ENCODE measurements around the gene MED4.

GRCh38 chr13:48068036-48068435 lies 26.9 kb downstream of the MED4 start:
- TF ChIP-seq, protein P1, sequence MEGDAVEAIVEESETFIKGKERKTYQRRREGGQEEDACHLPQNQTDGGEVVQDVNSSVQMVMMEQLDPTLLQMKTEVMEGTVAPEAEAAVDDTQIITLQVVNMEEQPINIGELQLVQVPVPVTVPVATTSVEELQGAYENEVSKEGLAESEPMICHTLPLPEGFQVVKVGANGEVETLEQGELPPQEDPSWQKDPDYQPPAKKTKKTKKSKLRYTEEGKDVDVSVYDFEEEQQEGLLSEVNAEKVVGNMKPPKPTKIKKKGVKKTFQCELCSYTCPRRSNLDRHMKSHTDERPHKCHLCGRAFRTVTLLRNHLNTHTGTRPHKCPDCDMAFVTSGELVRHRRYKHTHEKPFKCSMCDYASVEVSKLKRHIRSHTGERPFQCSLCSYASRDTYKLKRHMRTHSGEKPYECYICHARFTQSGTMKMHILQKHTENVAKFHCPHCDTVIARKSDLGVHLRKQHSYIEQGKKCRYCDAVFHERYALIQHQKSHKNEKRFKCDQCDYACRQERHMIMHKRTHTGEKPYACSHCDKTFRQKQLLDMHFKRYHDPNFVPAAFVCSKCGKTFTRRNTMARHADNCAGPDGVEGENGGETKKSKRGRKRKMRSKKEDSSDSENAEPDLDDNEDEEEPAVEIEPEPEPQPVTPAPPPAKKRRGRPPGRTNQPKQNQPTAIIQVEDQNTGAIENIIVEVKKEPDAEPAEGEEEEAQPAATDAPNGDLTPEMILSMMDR (IDR thresholded peaks at IDR 0.05), result no peak
- TF ChIP-seq MXI1 (IDR thresholded peaks at IDR 0.05; ENCODE audit: low read depth, low read length), result no peak
- TF ChIP-seq POLR2AphosphoS5 (IDR thresholded peaks at IDR 0.05; ENCODE audit: low read depth, low read length), result no peak
- TF ChIP-seq, protein P2, sequence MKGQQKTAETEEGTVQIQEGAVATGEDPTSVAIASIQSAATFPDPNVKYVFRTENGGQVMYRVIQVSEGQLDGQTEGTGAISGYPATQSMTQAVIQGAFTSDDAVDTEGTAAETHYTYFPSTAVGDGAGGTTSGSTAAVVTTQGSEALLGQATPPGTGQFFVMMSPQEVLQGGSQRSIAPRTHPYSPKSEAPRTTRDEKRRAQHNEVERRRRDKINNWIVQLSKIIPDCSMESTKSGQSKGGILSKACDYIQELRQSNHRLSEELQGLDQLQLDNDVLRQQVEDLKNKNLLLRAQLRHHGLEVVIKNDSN (IDR thresholded peaks at IDR 0.05; ENCODE audit: borderline replicate concordance, low read depth), result no peak
- TF ChIP-seq YY1 (IDR thresholded peaks at IDR 0.05; ENCODE audit: low read depth), result no peak
- TF ChIP-seq USF2 (IDR thresholded peaks at IDR 0.05; ENCODE audit: borderline replicate concordance, low read depth, low read length), result no peak
- no peak for TF ChIP-seq EZH2phosphoT487 (IDR thresholded peaks at IDR 0.05; ENCODE audit: borderline replicate concordance, low read depth)

All from SK-N-SH (cell line).